Astrocyte (in vitro differentiated cells and primary cell): ENCODE data around the gene KIF24.

ENCODE experiments used
- CTCF ChIP-seq: IDR thresholded peaks from 2 replicates; pipeline ENCODE4 v1.5.1; 2011; ENCODE audit warnings: low read depth, mild to moderate bottlenecking, inconsistent platforms, low read length, moderate library complexity; ENCODE audit not compliant: insufficient read depth
- EZH2 ChIP-seq: IDR thresholded peaks from 2 replicates; pipeline ENCODE4 v1.6.1; 2012; ENCODE audit warnings: mild to moderate bottlenecking, low read length, inconsistent platforms; ENCODE audit not compliant: insufficient read depth

- TF ChIP-seq CTCF (no peak), EZH2 (no peak)
Observed at GRCh38 chr9:34375901-34376595, 47.0 kb upstream of the KIF24 start.
